T-cell (primary cell): ENCODE data around the gene NOSIP. TPM values are rescaled to one million over a fixed set of nuclear protein-coding genes. Genes with fewer than 3 reads are reported as not detected.
A peak's percentile ranks its signal among the peaks of the same experiment; 100 is the strongest.

ENCODE experiments used
- ATAC-seq, 4 experiments: fragments of 200-7000 bp in 3 of 4; fragments of 150-1000 bp in 1 of 4; cut with Tn5 transposase; replicated peaks in 1 of 4; 1 replicate in 3 of 4; 2 replicates in 1 of 4; pipeline ENCODE4 v1.10.0; 2021; ENCODE audit warnings: moderate library complexity in 3 of 4, mild to moderate bottlenecking in 2 of 4, moderate number of reproducible peaks in 1 of 4
- CTCF ChIA-PET, 2 donors: fragments of 300-600 bp; sonication (Branson Sonifier 250); formaldehyde crosslinking; loops; one replicate each; lab custom pipeline; 2022; ENCODE audit warnings: antibody characterized with exemption in 2 of 2; lab: Charles Lee
- POLR2A ChIA-PET, 2 donors: fragments of 300-600 bp; sonication (Branson Sonifier 250); formaldehyde crosslinking; loops; one replicate each; lab custom pipeline; 2022; ENCODE audit warnings: antibody characterized with exemption in 2 of 2; lab: Charles Lee
- DNase-seq, 35 experiments: peaks; one replicate each; pipeline versions ENCODE4 v3.0.0 to v3.0.0-alpha.2; 2013 to 2023
- H3K27ac ChIP-seq: one replicate; pipeline ENCODE4 v1.5.1; 2013; ENCODE audit warnings: low read length
- H3K27me3 ChIP-seq, 2 experiments: replicated peaks in 1 of 2; 1 replicate in 1 of 2; 2 replicates in 1 of 2; pipeline versions ENCODE4 v1.6.1 to v1.7.0; 2013; ENCODE audit warnings: low read length in 1 of 2, mixed read lengths in 1 of 2; ENCODE audit not compliant: control insufficient read depth in 2 of 2, insufficient read depth in 2 of 2; ENCODE audit errors: extremely low read depth in 1 of 2
- H3K36me3 ChIP-seq, 2 donors: 1 replicate in 1 of 2; 2 replicates in 1 of 2; pipeline versions ENCODE4 v1.6.1 to v1.7.0; 2013; ENCODE audit warnings: low read length in 1 of 2; ENCODE audit not compliant: control insufficient read depth in 2 of 2, insufficient read depth in 1 of 2; ENCODE audit errors: extremely low read depth in 1 of 2
- H3K4me1 ChIP-seq, 2 experiments: 1 replicate in 1 of 2; 2 replicates in 1 of 2; pipeline versions ENCODE4 v1.6.1 to v1.7.0; 2013; ENCODE audit warnings: low read length in 2 of 2, mixed read lengths in 1 of 2; ENCODE audit not compliant: insufficient read depth in 2 of 2, control insufficient read depth in 1 of 2; ENCODE audit errors: extremely low read depth in 1 of 2
- H3K4me3 ChIP-seq, 2 donors: 1 replicate in 1 of 2; 2 replicates in 1 of 2; pipeline versions ENCODE4 v1.5.1 to v1.7.0; 2013; ENCODE audit warnings: mild to moderate bottlenecking in 2 of 2, low read length in 1 of 2, moderate library complexity in 1 of 2; ENCODE audit not compliant: control insufficient read depth in 1 of 2; ENCODE audit errors: extremely low read depth in 1 of 2
- H3K9me3 ChIP-seq: 2 replicates; pipeline ENCODE4 v1.7.0; 2013
- H3K27ac Mint-ChIP-seq, 2 donors: one replicate each; pipeline ENCODE4 v1.8.0; 2020 to 2021; ENCODE audit warnings: mild to moderate bottlenecking in 2 of 2, mixed read lengths in 2 of 2
- H3K27me3 Mint-ChIP-seq, 2 donors: one replicate each; pipeline ENCODE4 v1.8.0; 2021 to 2022; ENCODE audit warnings: mixed read lengths in 2 of 2
- H3K36me3 Mint-ChIP-seq: one replicate; pipeline ENCODE4 v1.8.0; 2021; ENCODE audit warnings: mixed read lengths
- H3K4me1 Mint-ChIP-seq, 3 donors: one replicate each; pipeline ENCODE4 v1.8.0; 2020 to 2022; ENCODE audit warnings: mixed read lengths in 3 of 3, mild to moderate bottlenecking in 1 of 3
- H3K4me3 Mint-ChIP-seq, 3 donors: one replicate each; pipeline ENCODE4 v1.8.0; 2020 to 2022; ENCODE audit warnings: mild to moderate bottlenecking in 3 of 3, mixed read lengths in 3 of 3, moderate library complexity in 3 of 3
- H3K9me3 Mint-ChIP-seq, 3 donors: one replicate each; pipeline ENCODE4 v1.8.0; 2020 to 2022; ENCODE audit warnings: mixed read lengths in 3 of 3
- WGBS: methylation state at CpG from one replicate; pipeline ENCODE4 v1.1.5; 2013; ENCODE audit warnings: missing lambda C conversion rate; ENCODE audit not compliant: insufficient coverage; 5-methylcytosine and 5-hydroxymethylcytosine counted together
- total RNA-seq, 35 experiments: library from RNA in 6 of 35; stranded (reverse) in 6 of 35; fragments of 120-200 nt in 1 of 35; gene quantifications; one replicate each; pipeline versions ENCODE4 v1.2.1 to v1.2.4 and lab custom pipeline; 2013 to 2026

The NOSIP gene
- total RNA-seq, 5 donors from 2014 or later (not counting 1 experiment from before 2014, with no cell fraction given) = 152 to 297 (median 176) TPM

DNA sequence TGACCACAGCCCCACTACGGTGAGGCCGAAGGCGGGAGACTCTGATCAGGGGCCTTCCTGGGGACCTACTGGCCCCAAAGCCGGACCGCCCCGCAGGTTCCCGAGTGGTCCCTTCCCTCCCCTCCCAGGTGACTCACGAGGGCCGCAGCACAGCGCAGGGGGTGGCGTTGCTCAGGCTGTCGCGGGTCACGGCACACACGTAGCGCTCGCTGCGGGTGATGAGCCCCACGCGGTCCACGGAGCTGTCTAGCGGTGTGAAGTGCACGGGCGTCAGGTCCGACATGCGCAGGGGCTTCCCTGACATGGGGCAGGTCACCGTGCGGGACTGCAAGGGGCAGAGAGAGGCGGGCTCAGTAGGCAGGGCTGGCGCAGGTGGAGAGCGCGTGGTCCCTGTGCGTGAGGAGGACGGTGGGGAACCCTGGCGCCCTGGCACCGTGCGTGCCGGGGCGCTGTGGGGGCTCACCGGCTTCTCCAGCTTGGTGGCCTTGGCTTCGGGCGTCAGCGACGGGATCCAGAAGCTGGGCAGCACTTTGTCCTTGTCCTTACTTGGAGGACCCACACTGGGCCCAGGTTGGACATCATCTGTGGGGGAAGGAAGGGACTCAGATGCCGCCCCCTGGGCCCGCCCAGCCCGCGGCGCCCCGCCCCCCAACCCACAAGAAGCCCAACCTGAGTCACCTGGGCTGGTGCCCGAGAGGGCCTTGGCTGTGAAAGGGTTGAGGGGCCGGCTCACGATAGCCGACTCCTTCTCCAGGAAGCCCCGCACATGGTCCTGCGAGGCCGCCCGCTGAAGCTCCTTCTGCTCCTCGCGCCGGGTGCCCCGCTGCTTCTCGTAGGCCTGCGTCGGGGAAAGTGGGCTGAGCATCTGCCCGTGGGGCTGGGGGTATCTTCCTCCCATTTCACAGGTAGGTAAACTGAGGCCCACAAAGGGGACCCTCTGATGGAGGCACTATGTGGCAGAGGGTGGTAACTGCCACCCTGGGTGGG, 23.7 kb downstream of the NOSIP start:
- peaks cover 55 to 98% of the 10 kb centered on the region in 2 experiments for H3K4me1 ChIP-seq
- Mint-ChIP-seq H3K36me3 (peaks cover 33% of the 10 kb centered on the region), H3K9me3 (no peaks in the 10 kb centered on the region), H3K4me3 (peak overlapping the region; percentile 75 to 96 (median 86)), H3K27ac (peak overlapping the region; percentile 94 to 99), H3K27me3 (no peaks in the 10 kb centered on the region), H3K4me1 (peaks cover 83 to 86% (median 83%) of the 10 kb centered on the region in 3 donors)
- POLR2A ChIA-PET = interaction anchor here in 1 of 2 donors (0.6 kb wide), 1 partner anchor 679 kb away, joined by 3 read pairs; no protein-coding TSS in a partner anchor
- peaks cover 0 to 45% of the 10 kb centered on the region in 2 donors for H3K36me3 ChIP-seq
- H3K27me3 ChIP-seq = no peaks in the 10 kb centered on the region
- H3K9me3 ChIP-seq = no peaks in the 10 kb centered on the region
- ATAC-seq = peak in 3 of 4 experiments; percentile 5 to 15 (median 8)
- DNase-seq = peak in 8 of 35 experiments; percentile 21 to 54 (median 33)
- WGBS = 87% methylated on average over 47 of the region's 66 CpGs
- CTCF ChIA-PET = interaction anchor here (0.6 to 2.1 kb wide), 2 partner anchors 14 to 54 kb away, joined by 3 to 10 read pairs; no protein-coding TSS in a partner anchor
- peak overlapping the region; percentile 65 to 81 for H3K4me3 ChIP-seq
- peak overlapping the region; percentile 79 for H3K27ac ChIP-seq

DNA sequence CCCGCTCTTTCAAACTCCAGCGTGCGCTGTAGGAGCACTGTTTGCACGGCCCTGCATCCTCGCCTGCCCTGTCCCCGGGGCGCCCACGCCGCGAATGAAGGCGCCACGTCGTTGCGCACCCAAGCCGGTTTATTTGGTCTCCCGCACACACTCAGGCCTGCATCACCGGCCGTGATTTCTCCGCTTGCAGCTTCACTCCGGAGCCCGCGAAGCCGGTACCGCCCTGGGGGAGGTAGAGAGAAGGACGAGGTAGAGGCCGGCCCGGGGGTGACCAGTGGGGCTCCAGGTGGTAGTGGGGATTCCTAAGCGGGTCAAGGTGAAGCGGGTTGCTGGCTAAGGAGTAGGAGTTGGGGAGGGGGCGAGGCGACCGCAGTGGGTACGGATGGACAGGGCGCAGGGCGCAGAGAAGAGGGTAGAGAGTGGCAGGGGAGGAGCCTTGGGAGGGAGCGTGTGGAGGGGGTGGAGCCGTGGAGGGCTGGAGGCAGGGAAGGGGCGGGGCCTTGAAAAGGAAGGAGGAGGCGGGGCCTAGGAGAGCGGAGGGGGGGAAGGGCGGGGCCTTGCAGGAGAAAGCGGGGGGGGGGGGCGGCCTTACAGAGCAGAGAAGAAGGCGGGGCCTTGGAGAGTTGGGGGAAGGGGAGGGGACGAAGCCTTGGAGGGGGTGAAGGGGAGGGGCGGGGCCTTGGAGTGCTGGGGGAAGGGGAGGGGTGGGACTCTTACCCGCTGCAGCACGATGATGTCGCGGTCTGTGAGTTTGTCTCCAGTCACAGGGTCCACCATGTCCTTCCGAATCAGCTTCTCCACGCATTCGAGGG, 24.6 kb downstream of the NOSIP start:
- H3K9me3 ChIP-seq = no peaks in the 10 kb centered on the region
- WGBS = 75% methylated on average over 27 of the region's 53 CpGs
- peaks cover 33% of the 10 kb centered on the region for H3K36me3 Mint-ChIP-seq
- peak overlapping the region; percentile 79 for H3K27ac ChIP-seq
- peaks cover 0 to 45% of the 10 kb centered on the region in 2 donors for H3K36me3 ChIP-seq
- H3K4me1 ChIP-seq = peaks cover 52 to 98% of the 10 kb centered on the region in 2 experiments
- peak overlapping the region; percentile 50 to 79 (median 51) for H3K4me3 Mint-ChIP-seq
- no peaks in the 10 kb centered on the region for H3K9me3 Mint-ChIP-seq
- no peaks in the 10 kb centered on the region for H3K27me3 Mint-ChIP-seq
- ChIA-PET CTCF (no interaction called here), POLR2A (no interaction called here)
- peak; percentile 45 to 72 (median 62) for ATAC-seq
- peak overlapping the region; percentile 52 to 65 for H3K4me3 ChIP-seq
- peak overlapping the region; percentile 97 to 98 for H3K27ac Mint-ChIP-seq
- peak in 34 of 35 experiments; percentile 51 to 91 (median 82) for DNase-seq
- peaks cover 79 to 82% (median 80%) of the 10 kb centered on the region in 3 donors for H3K4me1 Mint-ChIP-seq
- no peaks in the 10 kb centered on the region for H3K27me3 ChIP-seq

DNA sequence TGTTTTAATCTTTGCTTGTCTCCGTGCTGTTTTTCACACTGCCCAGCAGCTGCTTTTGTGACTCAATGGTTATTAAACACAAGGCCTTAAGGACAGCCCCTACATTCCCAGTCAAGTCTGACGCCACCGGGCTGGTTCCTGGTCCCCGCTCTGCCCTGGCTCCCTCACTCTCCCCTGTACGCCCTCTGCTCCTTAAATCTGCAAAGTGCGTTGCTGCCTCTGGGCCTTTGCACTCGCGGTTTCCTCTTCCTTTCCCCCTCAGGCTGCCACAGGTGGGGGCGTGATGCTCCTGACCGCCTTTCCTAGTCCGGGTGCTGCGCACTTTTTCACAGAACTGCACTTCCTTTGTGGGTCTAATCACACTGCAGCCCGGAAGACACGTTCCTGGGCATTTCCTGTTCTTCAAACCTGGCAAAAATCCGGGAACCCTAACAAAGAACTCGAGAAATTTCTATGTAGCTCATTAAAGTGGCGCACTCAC, 25.6 kb downstream of the NOSIP start:
- H3K27ac ChIP-seq = peak overlapping the region; percentile 78
- no peaks in the 10 kb centered on the region for H3K27me3 ChIP-seq
- ATAC-seq (peak in 2 of 4 experiments; percentile 9 to 13), DNase-seq (peak in 15 of 35 experiments; percentile 30 to 67 (median 45))
- peaks cover 71 to 80% (median 77%) of the 10 kb centered on the region in 3 donors for H3K4me1 Mint-ChIP-seq
- POLR2A ChIA-PET = interaction anchor here in 1 of 2 donors (0.7 to 1.5 kb wide), 2 partner anchors 14 to 20 kb away, joined by 5 to 6 read pairs; no protein-coding TSS in a partner anchor
- H3K9me3 Mint-ChIP-seq = no peaks in the 10 kb centered on the region
- 8% methylated on average over 16 of the region's 17 CpGs for WGBS
- peak overlapping the region; percentile 97 to 98 for H3K27ac Mint-ChIP-seq
- H3K36me3 Mint-ChIP-seq = peaks cover 28% of the 10 kb centered on the region
- H3K9me3 ChIP-seq = no peaks in the 10 kb centered on the region
- H3K27me3 Mint-ChIP-seq = no peaks in the 10 kb centered on the region
- H3K4me3 Mint-ChIP-seq = peak overlapping the region; percentile 42 to 79 (median 46)
- peak overlapping the region; percentile 5 to 20 for H3K4me3 ChIP-seq
- peaks cover 0 to 44% of the 10 kb centered on the region in 2 donors for H3K36me3 ChIP-seq
- CTCF ChIA-PET = interaction anchor here in 1 of 2 donors (0.5 to 0.9 kb wide), 4 partner anchors 8 to 23 kb away, joined by 3 to 5 read pairs (median 4); no protein-coding TSS in a partner anchor
- H3K4me1 ChIP-seq = peaks cover 52 to 97% of the 10 kb centered on the region in 2 experiments

DNA sequence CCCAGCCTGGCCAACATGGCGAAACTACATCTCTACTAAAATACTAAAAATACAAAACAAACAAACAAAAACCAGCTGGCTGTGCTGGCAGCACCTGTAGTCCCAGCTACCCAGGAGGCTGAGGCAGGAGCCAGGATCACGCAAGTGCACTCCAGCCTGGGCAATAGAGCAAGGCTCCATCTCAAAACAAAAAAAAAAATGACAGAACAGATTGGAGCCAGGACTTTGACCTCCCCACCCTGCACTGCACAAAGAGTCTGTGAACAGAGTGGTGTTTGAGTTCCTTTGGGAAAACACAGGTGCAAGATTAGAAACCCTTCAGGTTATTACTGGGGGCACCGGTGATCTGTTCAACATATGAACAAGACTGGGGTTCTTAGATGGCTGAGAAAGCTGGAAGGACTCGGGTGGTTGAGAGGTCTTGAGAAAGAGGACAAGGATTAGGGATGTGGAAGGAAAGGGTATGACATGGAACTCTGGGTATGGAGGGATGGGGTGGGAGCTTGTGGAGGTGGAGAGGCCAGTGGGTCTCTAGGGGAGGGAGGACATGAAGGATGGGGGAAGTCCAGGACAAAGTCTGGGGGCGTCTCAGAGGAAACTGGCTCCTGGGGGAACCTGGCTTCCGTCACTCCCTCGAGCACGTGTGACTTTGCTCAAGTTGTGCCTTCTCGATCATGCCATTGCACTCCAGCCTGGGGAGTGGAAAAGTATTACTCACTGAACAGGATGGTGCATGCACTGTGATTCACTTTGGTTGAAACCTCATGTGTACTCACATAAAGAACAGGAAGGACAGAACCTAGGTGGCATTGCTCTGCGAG, 26.7 kb downstream of the NOSIP start:
- Histone ChIP-seq H3K36me3 (peaks cover 0 to 33% of the 10 kb centered on the region in 2 donors), H3K27ac (peak overlapping the region; percentile 35), H3K4me1 (peaks cover 55 to 97% of the 10 kb centered on the region in 2 experiments), H3K27me3 (no peaks in the 10 kb centered on the region), H3K4me3 (peak overlapping the region in 1 of 2 donors; percentile 17), H3K9me3 (no peaks in the 10 kb centered on the region)
- Mint-ChIP-seq H3K27me3 (no peaks in the 10 kb centered on the region), H3K27ac (peak overlapping the region; percentile 97 to 98), H3K9me3 (no peaks in the 10 kb centered on the region), H3K4me1 (peaks cover 71 to 80% (median 77%) of the 10 kb centered on the region in 3 donors), H3K36me3 (peaks cover 17% of the 10 kb centered on the region), H3K4me3 (peak overlapping the region; percentile 43 to 79 (median 53))
- ChIA-PET POLR2A (interaction anchor here in 1 of 2 donors (0.7 to 1.5 kb wide), 2 partner anchors 15 to 18 kb away, joined by 5 to 8 read pairs; no protein-coding TSS in a partner anchor), CTCF (interaction anchor here in 1 of 2 donors (0.6 to 2.7 kb wide), 5 partner anchors 9 to 111 kb away, joined by 3 to 7 read pairs (median 5); no protein-coding TSS in a partner anchor)
- DNase-seq = peak in 1 of 35 experiments; percentile 64
- ATAC-seq = peak; percentile 6 to 36 (median 32)
- WGBS = 35% methylated on average over 9 of the region's 10 CpGs

DNA sequence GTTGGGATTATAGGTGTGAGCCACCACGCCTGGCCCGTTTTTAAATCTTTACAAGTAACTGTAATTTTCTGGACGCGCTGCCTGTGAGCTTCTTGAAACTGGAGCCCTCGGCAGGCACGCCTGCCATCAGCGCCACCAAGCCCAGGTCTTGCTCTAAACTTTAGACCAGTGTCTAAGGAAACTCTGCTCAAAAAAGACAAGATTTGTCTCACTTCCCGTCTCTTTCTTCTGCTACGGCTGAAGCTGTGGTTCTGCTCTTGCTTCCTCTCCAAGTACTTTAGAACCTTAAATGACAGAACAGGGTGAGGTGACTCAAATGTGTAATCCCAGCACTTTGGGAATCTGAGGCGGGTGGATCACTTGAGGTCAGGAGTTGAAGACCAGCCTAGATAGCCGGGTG, 27.6 kb downstream of the NOSIP start:
- CTCF ChIA-PET = interaction anchor here in 1 of 2 donors (1.1 to 2.7 kb wide), 3 partner anchors 16 to 46 kb away, joined by 4 to 8 read pairs (median 7); no protein-coding TSS in a partner anchor
- no peaks in the 10 kb centered on the region for H3K27me3 ChIP-seq
- 27% methylated on average over 6 of the region's 11 CpGs for WGBS
- POLR2A ChIA-PET = interaction anchor here in 1 of 2 donors (0.6 kb wide), 1 partner anchor 16 kb away, joined by 7 read pairs; no protein-coding TSS in a partner anchor
- H3K9me3 Mint-ChIP-seq = no peaks in the 10 kb centered on the region
- peaks cover 70 to 81% (median 75%) of the 10 kb centered on the region in 3 donors for H3K4me1 Mint-ChIP-seq
- peaks cover 56 to 96% of the 10 kb centered on the region in 2 experiments for H3K4me1 ChIP-seq
- no peaks in the 10 kb centered on the region for H3K27me3 Mint-ChIP-seq
- no peaks in the 10 kb centered on the region for H3K9me3 ChIP-seq
- peak overlapping the region; percentile 98 to 100 for H3K27ac Mint-ChIP-seq
- peaks cover 12% of the 10 kb centered on the region for H3K36me3 Mint-ChIP-seq
- H3K4me3 ChIP-seq = no peak overlapping the region
- peak overlapping the region; percentile 68 to 79 (median 77) for H3K4me3 Mint-ChIP-seq
- H3K36me3 ChIP-seq = peaks cover 0 to 24% of the 10 kb centered on the region in 2 donors
- DNase-seq (peak in 14 of 35 experiments; percentile 30 to 72 (median 45)), ATAC-seq (peak; percentile 52 to 59 (median 54))
- peak overlapping the region; percentile 72 for H3K27ac ChIP-seq
